ENCODE results near the gene GDPD4.

Gene GDPD4

GRCh38 chr11:77199137-77199745 is 102.2 kb downstream of the GDPD4 start:
- no peak overlapping the region for H3K4me3 ChIP-seq (ENCODE audit: low read depth, low read length)
- DNase-seq (ENCODE audit: low read depth) = no peak
- TF ChIP-seq CTCF (IDR thresholded peaks at IDR 0.05; ENCODE audit: low read depth, low read length, missing control alignments) = no peak

GRCh38 chr11:77198440-77198849 is 103.0 kb downstream of the GDPD4 start:
- TF ChIP-seq CTCF (IDR thresholded peaks at IDR 0.05; ENCODE audit: low read depth, low read length, missing control alignments) = peak; percentile 62
- no peak for DNase-seq (ENCODE audit: low read depth)
- no peak overlapping the region for H3K4me3 ChIP-seq (ENCODE audit: low read depth, low read length)

- no peak overlapping the region for H3K4me3 ChIP-seq (ENCODE audit: low read depth, low read length)
- TF ChIP-seq CTCF (IDR thresholded peaks at IDR 0.05; ENCODE audit: low read depth, low read length, missing control alignments) = no peak
- no peak for DNase-seq (ENCODE audit: low read depth)
Observed at GRCh38 chr11:77197626-77198320, 103.7 kb downstream of the GDPD4 start.

- H3K4me3 ChIP-seq (ENCODE audit: low read depth, low read length) = no peak overlapping the region
- no peak for TF ChIP-seq CTCF (IDR thresholded peaks at IDR 0.05; ENCODE audit: low read depth, low read length, missing control alignments)
- no peak for DNase-seq (ENCODE audit: low read depth)
Observed at GRCh38 chr11:77196961-77197360, 104.5 kb downstream of the GDPD4 start.

- no peak for TF ChIP-seq CTCF (IDR thresholded peaks at IDR 0.05; ENCODE audit: low read depth, low read length, missing control alignments)
- H3K4me3 ChIP-seq (ENCODE audit: low read depth, low read length) = no peak overlapping the region
- DNase-seq (ENCODE audit: low read depth) = no peak
Observed at GRCh38 chr11:77195071-77195755, 106.3 kb downstream of the GDPD4 start.

GRCh38 chr11:77193911-77194830 is 107.3 kb downstream of the GDPD4 start:
- no peak overlapping the region for H3K4me3 ChIP-seq (ENCODE audit: low read depth, low read length)
- DNase-seq (ENCODE audit: low read depth) = no peak
- TF ChIP-seq CTCF (IDR thresholded peaks at IDR 0.05; ENCODE audit: low read depth, low read length, missing control alignments) = no peak

All from GM12864 (cell line).